ENCODE data around the gene CAT.

CAT gene

GRCh38 chr11:34461215-34461614 lies 22.5 kb downstream of the CAT start:
- DNase-seq, result no peak

GRCh38 chr11:34464591-34465051 lies 25.9 kb downstream of the CAT start:
- DNase-seq, result no peak

GRCh38 chr11:34466802-34467488 lies 28.2 kb downstream of the CAT start:
- DNase-seq, result no peak

- DNase-seq, result peak; percentile 50
Observed at GRCh38 chr11:34468209-34468841, 29.6 kb downstream of the CAT start.

- no peak for DNase-seq
Observed at GRCh38 chr11:34473603-34474169, 35.0 kb downstream of the CAT start.

- no peak for DNase-seq
Observed at GRCh38 chr11:34475656-34476055, 36.9 kb downstream of the CAT start.

- DNase-seq, result no peak
Observed at GRCh38 chr11:34476849-34477248, 38.1 kb downstream of the CAT start.

GRCh38 chr11:34478845-34479663 lies 40.3 kb downstream of the CAT start:
- DNase-seq, result no peak

GRCh38 chr11:34480314-34480713 lies 41.6 kb downstream of the CAT start:
- DNase-seq, result no peak

- no peak for DNase-seq
Observed at GRCh38 chr11:34481307-34481706, 42.6 kb downstream of the CAT start.

- DNase-seq, result no peak
Observed at GRCh38 chr11:34483106-34483874, 44.6 kb downstream of the CAT start.

GRCh38 chr11:34487430-34487829 lies 48.7 kb downstream of the CAT start:
- no peak for DNase-seq

GRCh38 chr11:34488855-34489557 lies 50.3 kb downstream of the CAT start:
- DNase-seq, result no peak

- no peak for DNase-seq
Observed at GRCh38 chr11:34490304-34490703, 51.6 kb downstream of the CAT start.

GRCh38 chr11:34492806-34493414 lies 54.2 kb downstream of the CAT start:
- peak; percentile 58 for DNase-seq

- no peak for DNase-seq
Observed at GRCh38 chr11:34493468-34493867, 54.7 kb downstream of the CAT start.

GRCh38 chr11:34493926-34494595 lies 55.3 kb downstream of the CAT start:
- no peak for DNase-seq

GRCh38 chr11:34495239-34495723 lies 56.5 kb downstream of the CAT start:
- no peak for DNase-seq

GRCh38 chr11:34495724-34496377 lies 57.1 kb downstream of the CAT start:
- DNase-seq, result no peak

All from activated CD4-positive, alpha-beta T cell treated with anti-CD3 and anti-CD28 coated beads, Interleukin-2, Interleukin-6, amounts not matched to agents 100 ng/mL and 50 ng/mL, durations not matched to agents 16 hours and 8 hours (primary cell).